HG03108 (cell line): ENCODE measurements around the gene RPL13A.
"Not testable (repeated sequence)": the region's sequence is repeated elsewhere in the genome, so short reads cannot be mapped to it uniquely, and the experiment has no call there.

ENCODE experiments used
- ATAC-seq: cut with Tn5 transposase; IDR thresholded peaks from one replicate; pipeline ENCODE4 v1.9.1; 2021; ENCODE audit warnings: moderate library complexity; ENCODE audit not compliant: unreplicated experiment

The RPL13A gene

GRCh38 chr19:49487277-49488045, at the start of gene RPL13A:
Gene RPL13A, plus strand, starts transcription at chr19:49487608. Its CDS starts 22 bp downstream, at chr19:49487630.
- ATAC-seq = peak; percentile 83

- ATAC-seq = no peak
Measured at GRCh38 chr19:49438261-49438660, 49.1 kb upstream of the RPL13A start.

GRCh38 chr19:49439836-49440235, 47.6 kb upstream of the RPL13A start:
- no peak for ATAC-seq

- ATAC-seq = no peak
Measured at GRCh38 chr19:49440439-49441209, 46.8 kb upstream of the RPL13A start.

GRCh38 chr19:49441210-49441959, 46.0 kb upstream of the RPL13A start, which contains the start of gene SLC17A7:
Gene SLC17A7, minus strand, starts transcription at chr19:49441527. Its CDS starts 148 bp downstream, at chr19:49441379.
- ATAC-seq = no peak

- no peak for ATAC-seq
Measured at GRCh38 chr19:49441960-49442350, 45.5 kb upstream of the RPL13A start.

- no peak for ATAC-seq
Measured at GRCh38 chr19:49442354-49442753, 45.1 kb upstream of the RPL13A start.

GRCh38 chr19:49442771-49443365, 44.5 kb upstream of the RPL13A start:
- no peak for ATAC-seq

GRCh38 chr19:49443366-49444099, 43.9 kb upstream of the RPL13A start:
- ATAC-seq = peak; percentile 73

- not testable (repeated sequence) for ATAC-seq
Measured at GRCh38 chr19:49444100-49444700, 43.2 kb upstream of the RPL13A start.

- ATAC-seq = no peak
Measured at GRCh38 chr19:49445997-49446396, 41.4 kb upstream of the RPL13A start.

GRCh38 chr19:49447485-49448431, 39.6 kb upstream of the RPL13A start:
- no peak for ATAC-seq

- ATAC-seq = no peak
Measured at GRCh38 chr19:49448432-49448786, 39.0 kb upstream of the RPL13A start.

- no peak for ATAC-seq
Measured at GRCh38 chr19:49450405-49450804, 37.0 kb upstream of the RPL13A start.

- ATAC-seq = peak; percentile 48
Measured at GRCh38 chr19:49451430-49452181, 35.8 kb upstream of the RPL13A start, which contains the start of gene PIH1D1. Gene PIH1D1, minus strand, starts transcription at chr19:49451814. Its CDS starts 240 bp downstream, at chr19:49451574.

GRCh38 chr19:49453013-49453756, 34.2 kb upstream of the RPL13A start, which contains the start of gene ALDH16A1:
Gene ALDH16A1, plus strand, starts transcription at chr19:49453225. Its CDS starts 107 bp downstream, at chr19:49453332.
- ATAC-seq = peak; percentile 80

GRCh38 chr19:49453757-49454240, 33.6 kb upstream of the RPL13A start:
- no peak for ATAC-seq
